Calu3 (cell line): ENCODE measurements around the gene DUSP7. TPM values are rescaled to one million over a fixed set of nuclear protein-coding genes. Genes with fewer than 3 reads are reported as not detected.

Experiments
- BruUV-seq: library from RNA; stranded (reverse); fragments of 400-500 nt; replicated peaks from 2 replicates; lab custom pipeline; 2021; lab: Mats Ljungman, UMichigan
- CTCF ChIA-PET: fragments of 300-600 bp; sonication (Branson Sonifier 250); formaldehyde crosslinking; loops from one replicate; lab custom pipeline; 2022; ENCODE audit warnings: antibody characterized with exemption; lab: Charles Lee
- DNase-seq: peaks from one replicate; pipeline ENCODE4 v3.0.0; 2022
- H3K27ac Mint-ChIP-seq: one replicate; pipeline ENCODE4 v1.8.0; 2022; ENCODE audit warnings: mixed read lengths; ENCODE audit not compliant: unreplicated experiment
- H3K27me3 Mint-ChIP-seq: one replicate; pipeline ENCODE4 v1.8.0; 2022; ENCODE audit warnings: mixed read lengths; ENCODE audit not compliant: unreplicated experiment
- H3K36me3 Mint-ChIP-seq: one replicate; pipeline ENCODE4 v1.8.0; 2022; ENCODE audit warnings: mild to moderate bottlenecking, moderate library complexity, mixed read lengths; ENCODE audit not compliant: insufficient read depth, unreplicated experiment
- H3K4me1 Mint-ChIP-seq: one replicate; pipeline ENCODE4 v1.8.0; 2022; ENCODE audit warnings: mild to moderate bottlenecking, low read depth, mixed read lengths; ENCODE audit not compliant: unreplicated experiment
- H3K4me3 Mint-ChIP-seq: one replicate; pipeline ENCODE4 v1.8.0; 2022; ENCODE audit warnings: mild to moderate bottlenecking, low read depth, moderate library complexity, mixed read lengths; ENCODE audit not compliant: unreplicated experiment
- H3K9me3 Mint-ChIP-seq: one replicate; pipeline ENCODE4 v1.8.0; 2022; ENCODE audit warnings: low read depth, mixed read lengths; ENCODE audit not compliant: unreplicated experiment
- intact Hi-C: fragments of 100-400 bp; cut with micrococcal nuclease; formaldehyde crosslinking; loops from one replicate; pipeline ENCODE4 v1.10.0; 2022; ENCODE audit not compliant: unreplicated experiment
- total RNA-seq: library from RNA; stranded (reverse); gene quantifications from 2 replicates; pipeline ENCODE4 v1.2.3, GENCODE V29; 2022
- TF ChIP-seq, protein P1 (sequence below): fragments of 200-600 bp; IDR thresholded peaks from one replicate; pipeline ENCODE4 v1.8.0; 2022; ENCODE audit warnings: antibody characterized with exemption; ENCODE audit not compliant: unreplicated experiment

Gene DUSP7
- total RNA-seq, 1 experiment from 2014 or later = 7.7 TPM

DNA sequence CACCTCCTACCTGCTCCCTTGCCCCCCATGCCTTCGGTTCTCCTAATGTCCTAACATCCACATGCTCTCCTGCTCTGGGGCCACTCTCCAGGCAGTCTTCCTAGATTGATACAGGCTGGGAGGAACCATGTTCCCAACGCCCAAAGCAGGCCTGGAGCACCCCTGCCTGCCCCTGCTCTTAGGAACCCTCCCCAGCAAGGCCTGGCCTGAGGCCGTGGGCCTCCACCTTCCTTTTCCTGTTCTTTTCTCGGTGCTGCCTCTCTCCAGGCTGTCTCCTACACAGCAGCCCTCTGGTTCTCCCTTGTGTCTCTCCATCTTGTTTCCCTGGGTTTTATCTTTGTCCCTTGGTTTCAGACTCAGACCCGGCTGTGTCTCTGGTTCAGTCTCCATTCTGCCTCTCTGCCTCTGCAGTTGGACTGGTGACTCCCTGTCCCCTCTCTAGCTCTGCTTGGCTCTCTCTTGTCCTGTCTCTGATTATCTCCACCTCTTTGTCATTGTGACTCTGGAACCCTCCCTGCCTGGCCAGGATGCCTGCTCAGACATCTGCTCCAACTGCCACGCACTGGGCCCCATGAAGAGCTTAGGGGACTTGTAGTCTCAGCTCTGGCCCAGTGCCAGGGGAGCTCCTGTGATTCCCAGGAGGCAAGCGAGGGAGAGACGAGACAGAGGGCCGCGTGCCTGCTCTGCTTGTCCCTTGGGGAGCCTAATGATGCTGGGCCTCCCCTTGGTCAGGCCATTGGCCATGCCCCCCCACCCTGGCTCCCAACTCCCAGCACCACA, 34.7 kb downstream of the DUSP7 start:
- no peaks in the 10 kb centered on the region for H3K27me3 Mint-ChIP-seq
- DNase-seq = no peak
- H3K27ac Mint-ChIP-seq = no peak overlapping the region
- no peaks in the 10 kb centered on the region for H3K4me1 Mint-ChIP-seq
- TF ChIP-seq, protein P1, sequence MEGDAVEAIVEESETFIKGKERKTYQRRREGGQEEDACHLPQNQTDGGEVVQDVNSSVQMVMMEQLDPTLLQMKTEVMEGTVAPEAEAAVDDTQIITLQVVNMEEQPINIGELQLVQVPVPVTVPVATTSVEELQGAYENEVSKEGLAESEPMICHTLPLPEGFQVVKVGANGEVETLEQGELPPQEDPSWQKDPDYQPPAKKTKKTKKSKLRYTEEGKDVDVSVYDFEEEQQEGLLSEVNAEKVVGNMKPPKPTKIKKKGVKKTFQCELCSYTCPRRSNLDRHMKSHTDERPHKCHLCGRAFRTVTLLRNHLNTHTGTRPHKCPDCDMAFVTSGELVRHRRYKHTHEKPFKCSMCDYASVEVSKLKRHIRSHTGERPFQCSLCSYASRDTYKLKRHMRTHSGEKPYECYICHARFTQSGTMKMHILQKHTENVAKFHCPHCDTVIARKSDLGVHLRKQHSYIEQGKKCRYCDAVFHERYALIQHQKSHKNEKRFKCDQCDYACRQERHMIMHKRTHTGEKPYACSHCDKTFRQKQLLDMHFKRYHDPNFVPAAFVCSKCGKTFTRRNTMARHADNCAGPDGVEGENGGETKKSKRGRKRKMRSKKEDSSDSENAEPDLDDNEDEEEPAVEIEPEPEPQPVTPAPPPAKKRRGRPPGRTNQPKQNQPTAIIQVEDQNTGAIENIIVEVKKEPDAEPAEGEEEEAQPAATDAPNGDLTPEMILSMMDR = no peak
- CTCF ChIA-PET = interaction anchor here (0.6 kb wide), 1 partner anchor 146 kb away, joined by 3 read pairs; no protein-coding TSS in a partner anchor
- BruUV-seq = no TSS peak
- no peaks in the 10 kb centered on the region for H3K9me3 Mint-ChIP-seq
- H3K36me3 Mint-ChIP-seq = peaks cover 5% of the 10 kb centered on the region
- H3K4me3 Mint-ChIP-seq = no peak overlapping the region
- intact Hi-C loops = no loop called here

DNA sequence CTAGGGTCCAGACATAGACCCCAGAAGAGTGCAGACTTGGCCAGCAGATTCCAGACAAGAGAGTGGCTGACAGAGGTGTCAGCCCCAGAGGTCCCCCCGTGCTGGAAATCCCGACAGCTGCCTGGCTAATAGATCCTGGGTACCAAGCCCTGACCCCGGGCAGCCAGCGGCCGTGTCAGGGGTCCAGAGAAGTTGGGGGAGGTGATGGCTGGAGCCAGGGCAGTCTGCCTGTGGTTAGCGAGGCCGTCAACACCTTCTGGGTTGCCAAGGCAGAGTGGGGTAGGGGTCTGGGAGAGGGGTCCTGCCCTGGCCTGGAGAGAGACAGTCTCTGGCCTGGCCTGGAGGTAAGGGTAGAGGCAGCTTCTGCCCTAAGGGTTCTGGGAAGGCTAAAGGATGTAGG, 35.6 kb downstream of the DUSP7 start:
- no peak overlapping the region for H3K27ac Mint-ChIP-seq
- no peaks in the 10 kb centered on the region for H3K4me1 Mint-ChIP-seq
- no peaks in the 10 kb centered on the region for H3K9me3 Mint-ChIP-seq
- TF ChIP-seq, protein P1 = no peak
- CTCF ChIA-PET = interaction anchor here (0.6 kb wide), 1 partner anchor 147 kb away, joined by 3 read pairs; no protein-coding TSS in a partner anchor
- no TSS peak for BruUV-seq
- intact Hi-C loops = no loop called here
- H3K4me3 Mint-ChIP-seq = no peak overlapping the region
- H3K27me3 Mint-ChIP-seq = no peaks in the 10 kb centered on the region
- DNase-seq = no peak
- H3K36me3 Mint-ChIP-seq = no peaks in the 10 kb centered on the region

DNA sequence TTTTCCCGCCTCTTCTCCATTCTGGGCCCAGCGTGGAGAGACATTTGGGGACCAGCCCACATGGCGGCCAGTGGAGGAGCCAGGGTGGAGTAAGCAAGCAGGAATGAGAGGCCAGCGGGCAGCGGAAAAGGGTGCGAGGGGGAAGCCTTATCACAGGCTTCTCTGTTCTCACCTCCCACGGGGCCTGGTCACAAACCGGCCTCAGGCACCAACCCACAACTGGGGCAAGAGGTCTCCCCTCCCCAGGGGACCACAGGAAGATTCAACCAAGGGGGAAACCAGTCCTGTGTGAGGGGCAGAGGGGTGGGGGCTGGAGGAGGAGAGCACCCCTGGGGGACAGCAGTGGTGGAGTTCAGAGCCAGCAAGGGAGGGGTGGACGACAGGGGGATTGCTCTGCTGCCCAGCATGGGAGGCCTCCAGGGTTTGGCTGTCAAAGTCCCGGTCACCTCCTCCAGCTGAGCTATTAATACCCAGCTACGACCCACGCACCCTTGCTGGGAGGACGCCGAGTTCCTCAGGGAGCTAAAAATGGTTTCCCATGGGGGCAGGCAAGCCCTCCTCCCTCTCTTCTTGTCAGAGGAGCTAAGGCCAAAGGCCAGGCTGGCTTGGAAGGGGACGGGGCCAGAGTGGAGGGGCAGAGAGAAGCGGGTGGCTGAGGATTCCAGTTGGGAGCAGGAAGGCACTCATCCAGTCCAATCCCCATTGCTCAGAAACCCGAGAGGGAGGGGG, 36.9 kb downstream of the DUSP7 start:
- no peak for DNase-seq
- H3K4me1 Mint-ChIP-seq = no peaks in the 10 kb centered on the region
- TF ChIP-seq, protein P1 = no peak
- no TSS peak for BruUV-seq
- H3K9me3 Mint-ChIP-seq = no peaks in the 10 kb centered on the region
- no peaks in the 10 kb centered on the region for H3K36me3 Mint-ChIP-seq
- no peak overlapping the region for H3K27ac Mint-ChIP-seq
- no peak overlapping the region for H3K4me3 Mint-ChIP-seq
- CTCF ChIA-PET = no interaction called here
- intact Hi-C loops = no loop called here
- H3K27me3 Mint-ChIP-seq = no peaks in the 10 kb centered on the region

DNA sequence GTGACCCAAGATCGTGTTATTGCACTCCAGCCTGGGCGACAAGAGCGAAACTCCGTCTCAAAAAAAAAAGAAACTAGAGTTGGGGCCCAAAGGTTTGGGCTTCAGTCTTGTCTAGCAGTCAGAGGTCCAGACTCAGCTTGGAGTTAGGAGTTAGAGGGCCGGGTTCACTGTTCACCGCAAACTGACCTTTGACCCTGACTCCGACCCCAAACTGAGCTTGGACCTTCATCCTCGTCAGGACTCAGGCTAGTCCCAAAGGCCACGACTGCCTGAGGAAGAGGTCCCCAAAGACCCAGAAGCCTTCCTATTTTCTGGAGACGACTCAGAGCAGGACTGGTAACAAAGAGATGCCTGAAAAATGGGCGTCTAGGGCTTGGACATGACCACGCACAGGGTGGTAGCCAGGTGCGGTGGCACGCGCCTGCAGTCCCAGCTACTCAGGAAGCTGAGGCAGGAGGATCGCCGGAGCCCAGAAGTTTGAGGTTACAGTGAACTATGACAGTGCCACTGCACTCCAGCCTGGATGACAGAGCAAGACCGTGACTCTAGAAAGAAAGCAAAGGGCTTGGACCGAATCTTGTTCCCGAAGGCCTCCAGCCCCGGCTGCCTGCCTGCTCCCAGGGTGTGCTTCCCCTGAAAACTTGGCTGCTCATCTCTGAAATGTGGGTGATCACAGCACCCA, 37.9 kb downstream of the DUSP7 start:
- H3K27ac Mint-ChIP-seq = no peak overlapping the region
- H3K4me3 Mint-ChIP-seq = no peak overlapping the region
- no peaks in the 10 kb centered on the region for H3K27me3 Mint-ChIP-seq
- BruUV-seq = no TSS peak
- H3K4me1 Mint-ChIP-seq = no peaks in the 10 kb centered on the region
- TF ChIP-seq, protein P1 = no peak
- no peak for DNase-seq
- no peaks in the 10 kb centered on the region for H3K9me3 Mint-ChIP-seq
- intact Hi-C loops = no loop called here
- CTCF ChIA-PET = no interaction called here
- no peaks in the 10 kb centered on the region for H3K36me3 Mint-ChIP-seq
